GM19043 (cell line): Measurements from ENCODE around the gene CDH5.
"Not testable (repeated sequence)": the region's sequence is repeated elsewhere in the genome, so short reads cannot be mapped to it uniquely, and the experiment has no call there.

Experiments used
- ATAC-seq: cut with Tn5 transposase; IDR thresholded peaks from one replicate; pipeline ENCODE4 v1.9.1; 2021; ENCODE audit warnings: low read depth; ENCODE audit not compliant: unreplicated experiment

The CDH5 gene, protein sequence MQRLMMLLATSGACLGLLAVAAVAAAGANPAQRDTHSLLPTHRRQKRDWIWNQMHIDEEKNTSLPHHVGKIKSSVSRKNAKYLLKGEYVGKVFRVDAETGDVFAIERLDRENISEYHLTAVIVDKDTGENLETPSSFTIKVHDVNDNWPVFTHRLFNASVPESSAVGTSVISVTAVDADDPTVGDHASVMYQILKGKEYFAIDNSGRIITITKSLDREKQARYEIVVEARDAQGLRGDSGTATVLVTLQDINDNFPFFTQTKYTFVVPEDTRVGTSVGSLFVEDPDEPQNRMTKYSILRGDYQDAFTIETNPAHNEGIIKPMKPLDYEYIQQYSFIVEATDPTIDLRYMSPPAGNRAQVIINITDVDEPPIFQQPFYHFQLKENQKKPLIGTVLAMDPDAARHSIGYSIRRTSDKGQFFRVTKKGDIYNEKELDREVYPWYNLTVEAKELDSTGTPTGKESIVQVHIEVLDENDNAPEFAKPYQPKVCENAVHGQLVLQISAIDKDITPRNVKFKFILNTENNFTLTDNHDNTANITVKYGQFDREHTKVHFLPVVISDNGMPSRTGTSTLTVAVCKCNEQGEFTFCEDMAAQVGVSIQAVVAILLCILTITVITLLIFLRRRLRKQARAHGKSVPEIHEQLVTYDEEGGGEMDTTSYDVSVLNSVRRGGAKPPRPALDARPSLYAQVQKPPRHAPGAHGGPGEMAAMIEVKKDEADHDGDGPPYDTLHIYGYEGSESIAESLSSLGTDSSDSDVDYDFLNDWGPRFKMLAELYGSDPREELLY

DNA sequence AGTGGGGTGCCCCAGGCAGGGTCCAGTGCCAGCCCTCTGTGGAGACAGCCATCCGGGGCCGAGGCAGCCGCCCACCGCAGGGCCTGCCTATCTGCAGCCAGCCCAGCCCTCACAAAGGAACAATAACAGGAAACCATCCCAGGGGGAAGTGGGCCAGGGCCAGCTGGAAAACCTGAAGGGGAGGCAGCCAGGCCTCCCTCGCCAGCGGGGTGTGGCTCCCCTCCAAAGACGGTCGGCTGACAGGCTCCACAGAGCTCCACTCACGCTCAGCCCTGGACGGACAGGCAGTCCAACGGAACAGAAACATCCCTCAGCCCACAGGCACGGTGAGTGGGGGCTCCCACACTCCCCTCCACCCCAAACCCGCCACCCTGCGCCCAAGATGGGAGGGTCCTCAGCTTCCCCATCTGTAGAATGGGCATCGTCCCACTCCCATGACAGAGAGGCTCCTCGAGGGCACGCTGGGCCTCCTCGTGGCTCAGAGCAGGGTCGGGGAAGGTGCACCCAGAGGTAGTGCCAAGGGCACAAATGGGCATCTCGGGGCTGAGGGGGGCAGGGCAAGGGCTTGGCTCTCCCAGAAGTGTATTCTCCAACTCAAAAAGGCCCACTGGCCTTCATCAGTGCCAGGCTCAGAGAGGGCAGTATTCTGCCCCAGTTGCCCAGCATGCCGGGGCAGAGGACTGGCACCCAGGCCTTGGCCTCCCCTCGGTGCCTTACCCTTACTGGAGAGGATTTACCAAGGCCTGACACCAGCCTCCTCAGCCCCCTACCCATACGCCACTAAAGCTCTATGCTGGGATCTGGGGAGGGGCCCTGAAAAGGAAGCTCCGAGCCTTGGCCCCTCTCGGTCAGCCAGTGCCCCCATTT is at the start of gene CDH5:
TSS of gene CDH5 (plus strand) at position 259 of the 867 bp plus-strand sequence. CDS start 12,647 bp downstream, outside the sequence.
- ATAC-seq, result no peak

DNA sequence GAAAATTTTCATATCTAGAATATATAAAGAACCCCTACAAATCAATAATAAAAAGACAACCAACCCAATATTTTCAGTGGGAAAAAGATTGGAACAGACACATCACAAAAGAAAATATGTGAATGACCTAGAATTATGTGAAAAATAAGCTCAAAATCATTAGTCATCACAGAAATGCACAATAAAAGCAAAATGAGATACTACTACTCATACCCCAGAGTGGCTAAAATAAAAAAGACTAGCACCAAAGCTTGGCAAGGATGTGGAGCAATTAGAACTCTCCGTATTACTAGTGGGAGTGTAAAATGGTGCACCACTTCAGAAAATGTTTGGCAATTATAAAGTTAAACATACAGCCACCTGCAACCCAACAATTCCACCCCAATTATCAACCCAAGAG is 48.0 kb upstream of the CDH5 start:
- ATAC-seq, result no peak

DNA sequence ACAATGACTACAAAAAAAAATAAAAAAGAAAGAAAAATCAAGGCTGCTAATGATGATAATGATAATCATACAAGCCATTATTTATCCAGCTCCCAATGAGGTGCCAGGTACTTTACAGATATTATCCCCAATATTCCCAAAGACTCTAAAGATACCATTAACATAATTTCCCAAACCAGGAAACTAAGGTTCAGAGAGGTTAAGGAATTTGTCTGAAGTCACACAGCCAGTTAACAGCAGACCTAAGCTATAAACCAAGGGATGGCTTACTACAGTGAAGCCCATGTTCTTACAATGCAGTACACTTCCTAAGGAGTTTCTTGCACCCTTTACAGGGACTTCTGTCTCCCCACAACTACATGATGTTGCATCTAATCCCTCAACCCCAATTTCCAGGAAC is 45.7 kb upstream of the CDH5 start:
- ATAC-seq, result no peak

DNA sequence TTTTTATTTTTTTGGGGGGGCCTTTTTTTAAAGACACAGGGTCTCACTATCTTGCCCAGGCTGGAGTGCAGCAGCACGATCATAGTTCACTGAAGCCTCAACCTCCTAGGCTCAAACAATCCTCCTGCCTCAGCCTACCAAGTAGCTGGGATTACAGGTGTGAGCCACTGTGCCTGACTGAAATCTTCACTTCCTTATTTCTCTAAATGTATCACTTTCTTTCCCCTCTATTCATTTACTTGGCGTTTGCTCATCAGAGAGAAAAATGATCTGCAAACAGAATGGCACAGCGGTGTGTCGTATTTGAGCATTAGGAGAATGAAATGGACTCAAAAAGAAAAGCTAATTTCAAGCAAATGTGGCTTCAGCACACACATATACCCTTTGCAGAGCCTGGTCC is 44.3 kb upstream of the CDH5 start:
- peak; percentile 87 for ATAC-seq

DNA sequence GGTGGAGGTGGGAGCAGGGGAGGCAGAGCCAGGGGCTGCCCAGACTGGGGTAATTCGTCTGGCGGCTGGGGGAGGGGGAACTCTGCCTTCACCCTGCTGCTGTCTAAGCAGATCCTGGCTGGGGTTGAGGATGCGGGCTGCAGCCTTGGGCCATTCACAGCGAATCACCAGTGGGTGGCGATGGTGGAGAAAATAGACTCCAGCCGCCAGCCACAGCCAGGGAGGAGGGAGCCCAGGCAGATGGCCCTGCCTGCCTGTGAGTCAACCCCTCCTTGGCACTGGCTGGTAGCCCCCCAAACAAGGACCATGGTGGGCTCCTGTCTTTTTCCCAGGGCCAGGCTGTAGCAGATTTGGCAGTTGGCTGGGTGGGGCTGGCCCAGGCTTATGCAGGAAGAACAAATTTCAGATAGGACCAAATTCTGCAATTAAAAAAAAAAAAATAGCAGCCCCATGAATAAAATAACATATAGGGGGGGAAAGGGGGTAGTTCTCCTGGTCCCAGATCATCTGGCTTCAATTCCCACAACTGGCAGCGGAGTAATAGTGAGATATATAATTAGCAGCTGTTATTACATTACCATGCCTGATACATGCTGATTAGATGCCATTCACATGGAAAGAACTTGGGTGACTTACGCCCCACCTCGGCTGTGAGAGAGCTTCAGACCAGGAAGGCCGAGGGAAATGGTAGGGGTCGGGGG is 41.5 kb upstream of the CDH5 start:
- no peak for ATAC-seq

DNA sequence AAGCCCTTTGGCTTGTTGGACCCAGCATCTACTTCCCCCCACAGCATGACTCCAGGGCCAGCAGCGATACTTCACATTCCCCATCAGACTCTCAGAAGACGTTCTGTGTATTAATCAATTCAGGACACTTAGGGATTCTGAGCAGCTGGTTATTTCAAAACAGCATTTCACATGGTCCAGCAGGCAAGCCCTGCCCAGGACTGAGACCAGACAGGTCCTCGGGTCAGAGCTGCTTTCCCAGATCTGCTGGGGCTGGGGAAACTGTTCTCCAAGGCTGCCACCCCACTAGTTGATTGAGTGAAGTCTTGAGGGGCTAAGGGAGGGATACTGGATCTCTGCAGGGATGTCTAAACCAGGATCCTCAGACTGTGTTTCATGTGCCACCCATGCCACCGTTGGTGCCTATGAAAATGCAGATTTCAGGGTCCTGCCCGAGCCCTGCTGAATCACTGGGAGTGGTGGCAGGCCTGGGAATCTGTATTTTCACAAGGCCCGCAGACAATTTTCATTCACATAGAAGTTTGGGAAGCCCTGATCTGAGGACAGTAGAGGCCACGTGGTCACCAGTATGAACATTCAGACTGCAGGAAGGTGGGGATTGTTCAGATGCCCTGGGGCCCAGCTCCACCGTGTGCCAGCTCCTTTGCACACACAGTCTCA is 40.6 kb upstream of the CDH5 start:
- ATAC-seq, result no peak

DNA sequence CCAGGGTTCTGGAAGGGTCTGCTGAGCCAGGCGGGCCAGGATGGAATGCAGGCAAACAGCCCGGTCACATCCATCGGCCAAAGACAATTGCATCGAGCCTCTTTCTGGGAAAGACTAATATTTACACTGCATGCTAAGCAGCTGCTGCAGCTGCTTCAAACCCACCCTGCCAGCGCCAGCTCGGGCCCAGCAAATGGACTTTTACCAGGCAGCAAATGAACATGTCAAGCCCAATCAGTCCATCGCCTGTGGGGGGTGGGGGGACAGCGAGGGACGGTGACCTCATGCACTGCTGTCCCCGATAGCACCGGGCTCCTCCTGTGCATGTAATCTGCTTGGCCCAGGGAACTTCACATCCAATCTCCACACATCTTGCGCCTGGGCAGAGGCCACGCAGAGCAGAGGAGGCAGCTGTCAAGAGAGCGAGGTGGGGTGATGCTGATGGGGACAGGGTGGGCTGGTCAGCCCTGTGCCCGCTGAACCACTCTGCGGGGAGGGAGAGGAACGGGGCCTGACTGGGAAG is 39.4 kb upstream of the CDH5 start:
- ATAC-seq, result no peak

DNA sequence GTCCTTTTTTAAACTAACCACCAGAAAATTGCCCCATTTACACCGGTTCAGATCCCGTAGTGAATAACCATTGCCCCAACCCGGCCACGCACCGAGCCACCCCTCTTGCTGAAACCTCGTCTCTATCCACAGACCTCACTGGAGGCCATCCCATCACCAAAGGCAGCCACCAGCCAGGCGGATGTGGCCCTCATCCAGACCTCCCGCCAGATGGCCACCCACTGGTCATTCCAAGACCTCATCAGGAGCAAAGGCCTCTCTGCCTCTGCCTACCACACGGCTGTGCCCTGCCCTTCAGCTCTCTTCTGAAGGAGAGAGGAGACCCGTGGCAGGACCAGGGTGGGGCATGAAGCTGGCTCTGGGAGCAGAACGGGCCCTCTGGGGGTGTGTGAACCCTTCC is 38.2 kb upstream of the CDH5 start:
- no peak for ATAC-seq

DNA sequence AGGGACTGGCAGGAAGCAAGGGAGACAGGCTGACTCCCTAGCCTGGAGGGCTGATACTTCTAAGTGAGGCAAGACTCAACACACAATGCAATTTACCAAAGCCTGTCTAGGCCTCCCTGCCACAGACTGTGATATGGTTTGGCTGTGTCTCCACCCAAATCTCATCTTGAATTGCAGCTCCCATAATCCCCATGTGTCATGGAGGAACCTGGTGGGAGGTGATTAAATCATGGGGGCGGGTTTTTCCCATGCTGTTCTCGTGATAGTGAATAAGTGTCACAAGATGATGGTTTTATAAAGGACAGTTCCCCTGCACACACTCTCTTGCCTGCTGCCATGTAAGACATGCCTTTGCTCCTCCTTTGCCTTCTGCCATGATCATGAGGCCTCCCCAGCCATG is 35.0 kb upstream of the CDH5 start:
- ATAC-seq, result not testable (repeated sequence)

DNA sequence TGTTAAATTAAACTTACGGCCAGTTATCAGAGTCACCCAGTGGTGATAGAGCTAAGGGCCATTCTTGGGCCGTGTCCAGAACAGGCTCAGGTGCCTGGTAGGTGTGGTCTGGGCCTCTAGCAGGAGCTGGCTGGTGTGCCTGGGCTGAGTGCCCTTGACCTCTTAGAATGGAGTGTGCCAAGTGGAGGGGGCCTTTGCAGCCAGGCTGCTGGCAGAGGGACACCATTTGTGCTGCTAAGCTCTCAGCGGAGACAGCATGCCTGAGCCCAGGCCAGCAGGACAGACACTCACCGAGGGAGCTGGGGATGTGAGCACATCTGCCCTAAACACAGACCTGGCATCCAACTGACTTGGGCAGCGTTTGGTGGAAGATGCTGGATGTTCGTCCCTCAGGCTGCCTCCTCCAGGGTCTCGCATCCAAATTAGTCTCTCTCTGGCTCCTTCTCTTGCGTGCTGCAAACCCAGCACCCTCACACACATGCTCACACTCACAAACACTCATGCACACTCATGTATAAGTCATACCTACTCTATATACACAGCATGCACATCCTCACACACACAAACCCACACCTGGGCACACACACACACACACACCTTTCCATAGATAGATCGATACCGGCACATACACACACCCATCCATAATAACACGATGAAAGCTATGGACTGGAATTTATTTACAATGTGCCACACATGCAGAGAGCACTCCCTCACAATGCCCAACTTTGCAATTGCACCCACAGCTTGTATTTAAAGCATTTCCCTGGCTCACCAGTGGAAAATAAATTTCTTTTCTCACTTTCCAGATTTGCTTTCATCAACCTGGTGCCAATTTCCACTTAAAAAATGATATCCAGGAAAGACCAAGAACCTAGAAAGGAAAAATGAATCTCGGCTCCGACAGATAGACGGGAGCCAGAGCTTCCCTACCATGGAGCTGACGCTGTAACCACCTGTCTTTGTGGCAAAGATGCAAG is 33.6 kb upstream of the CDH5 start:
- ATAC-seq, result no peak

DNA sequence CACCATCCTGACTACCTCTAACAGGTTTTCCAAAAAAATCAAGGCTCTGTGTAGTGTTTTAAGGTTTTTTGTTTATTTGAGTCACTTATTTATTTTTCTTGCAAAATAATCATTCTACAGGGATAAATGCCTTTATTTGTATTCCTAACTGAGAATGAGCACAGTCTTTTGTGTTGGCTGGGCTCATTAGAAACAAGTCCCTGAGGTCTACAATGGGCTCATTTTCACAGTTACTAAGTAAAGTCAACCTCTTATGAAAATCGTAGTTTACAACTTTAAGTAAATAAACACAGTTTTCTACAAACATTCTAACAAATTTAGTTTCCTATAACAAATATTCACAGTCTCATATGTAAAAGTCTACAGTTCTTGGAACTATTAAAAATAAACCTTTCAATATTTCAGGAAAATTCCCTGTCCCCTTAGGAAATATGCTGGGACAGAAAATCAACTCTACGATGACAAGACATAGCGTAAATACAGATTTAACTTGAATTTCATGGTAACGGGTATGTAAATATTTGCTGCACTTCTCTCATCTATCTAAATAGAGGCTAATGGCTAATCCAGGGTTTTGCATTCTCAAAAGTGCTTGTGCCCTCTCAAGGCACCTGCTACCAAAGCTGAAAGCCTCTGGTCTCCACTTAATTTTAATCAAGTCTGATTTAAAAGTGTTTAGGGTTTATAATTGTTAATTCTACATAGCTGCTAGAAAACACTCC is 31.5 kb upstream of the CDH5 start:
- no peak for ATAC-seq

DNA sequence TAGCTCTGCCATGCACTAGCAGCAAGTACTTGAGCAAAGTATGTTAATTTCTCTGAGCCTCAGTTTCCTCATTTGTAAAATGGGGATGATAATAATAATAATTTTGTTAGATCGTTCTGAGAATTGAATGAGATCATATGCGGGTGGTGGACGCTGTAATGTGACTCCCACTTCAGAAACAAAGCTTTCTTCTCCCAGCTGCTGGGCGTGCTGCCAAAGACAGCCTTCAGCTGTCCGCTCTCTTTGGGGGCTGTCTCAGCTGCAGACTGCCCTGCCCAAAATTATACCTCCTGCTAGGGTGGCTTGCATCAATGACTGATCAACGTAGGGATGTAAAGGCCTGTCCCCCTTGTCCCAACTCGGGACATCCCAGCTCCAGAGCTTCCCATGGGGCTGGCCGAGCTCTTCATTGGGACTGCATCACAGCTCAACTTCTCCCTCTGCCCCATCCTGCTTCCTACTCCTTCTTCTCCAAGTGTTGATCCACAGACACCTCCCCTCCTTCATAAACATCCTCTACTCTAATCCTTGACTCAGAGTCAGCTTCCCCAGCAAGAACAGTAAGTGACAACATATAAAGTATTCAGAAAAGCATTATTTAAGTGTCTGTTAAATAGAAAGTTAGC is 30.7 kb upstream of the CDH5 start:
- ATAC-seq, result no peak

DNA sequence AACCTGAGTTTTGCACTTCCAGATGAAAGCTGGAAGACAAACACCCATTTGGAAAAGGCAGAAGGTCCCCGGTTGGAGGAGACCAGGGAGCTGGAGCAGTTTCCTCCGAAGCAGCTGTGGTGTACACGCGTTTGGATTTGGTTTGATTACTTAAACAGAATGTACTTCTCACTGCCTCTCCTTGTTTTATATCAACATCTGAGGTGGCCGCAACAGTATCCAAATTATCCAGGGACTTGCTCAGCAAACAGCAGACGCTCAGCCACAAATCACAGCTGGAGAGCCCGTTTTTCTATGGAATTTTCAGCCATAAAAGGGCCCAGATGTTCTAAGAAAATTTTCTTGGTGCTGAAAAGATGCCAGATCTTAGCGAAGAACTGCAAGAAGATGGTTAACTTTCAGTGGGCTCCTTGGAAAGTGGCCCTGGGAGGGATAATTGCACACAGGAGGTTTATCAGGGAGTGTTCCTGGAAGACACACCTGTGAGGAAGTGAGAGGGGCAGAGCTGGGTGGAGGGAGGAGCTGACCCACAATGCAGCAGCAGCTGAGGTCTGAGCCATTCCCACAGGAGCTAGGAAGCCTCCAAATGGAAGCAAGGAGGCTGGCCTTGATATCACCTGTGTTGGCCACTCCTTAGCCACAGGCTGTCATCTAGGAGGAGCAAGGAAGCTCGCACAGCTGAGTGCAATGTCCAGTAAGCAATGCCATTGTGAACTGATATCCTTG is 28.9 kb upstream of the CDH5 start:
- ATAC-seq, result no peak

DNA sequence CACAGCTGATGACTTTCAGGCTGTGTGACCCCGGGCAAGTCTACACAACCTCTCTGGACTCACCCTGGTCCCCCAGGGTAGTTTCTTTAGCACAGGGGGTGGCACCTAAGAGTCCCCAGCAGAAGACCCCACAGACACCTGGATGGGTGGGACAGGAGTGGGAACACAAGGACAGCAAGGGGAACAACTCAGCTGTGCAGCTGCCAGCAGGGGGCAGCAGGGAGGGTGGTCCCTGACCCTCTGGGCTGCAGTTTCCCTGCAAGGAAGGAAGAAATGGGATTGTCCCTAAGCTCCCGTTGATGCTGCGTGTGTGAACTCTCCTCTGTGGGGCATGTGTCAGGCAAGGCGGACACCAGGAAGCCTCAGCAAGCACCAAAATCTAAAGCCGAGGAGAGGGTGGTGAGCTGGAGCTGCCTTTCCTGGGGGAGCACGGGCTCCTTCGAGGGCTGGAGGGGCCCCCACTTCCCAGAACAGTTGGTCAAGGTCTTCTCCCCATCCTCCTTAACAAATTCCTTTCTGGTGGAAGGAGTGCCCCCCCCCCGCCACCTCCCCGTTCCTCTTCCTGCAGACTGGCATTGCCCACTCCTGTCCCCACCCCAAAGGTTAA is 24.1 kb upstream of the CDH5 start:
- no peak for ATAC-seq

DNA sequence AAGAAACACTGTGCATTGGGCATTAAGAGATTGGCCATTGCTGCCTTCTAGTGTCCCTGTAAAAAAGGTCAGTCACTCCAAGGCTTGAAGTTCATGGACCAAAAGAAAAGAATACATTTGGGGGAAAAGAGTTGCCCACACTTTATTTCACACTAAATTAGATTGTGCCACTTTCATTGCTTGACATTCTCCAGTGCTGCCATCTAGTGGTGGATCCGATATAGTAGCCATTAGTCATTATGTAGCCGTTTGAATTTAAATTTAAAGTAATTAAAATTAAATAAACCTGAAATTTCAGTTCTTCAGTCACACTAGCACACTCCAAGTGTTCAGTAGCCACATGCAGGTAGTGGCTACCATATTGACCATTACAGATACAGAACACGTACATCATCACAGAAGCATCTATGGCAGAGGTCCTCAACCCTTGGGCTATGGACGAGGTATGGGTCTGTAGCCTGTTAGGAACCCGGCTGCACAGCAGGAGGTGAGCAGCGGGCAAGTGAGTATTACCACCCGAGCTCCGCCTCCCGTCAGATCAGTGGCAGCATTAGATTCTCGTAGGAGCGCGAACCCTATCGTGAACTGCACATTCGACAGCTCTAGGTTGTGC is 21.9 kb upstream of the CDH5 start:
- no peak for ATAC-seq

DNA sequence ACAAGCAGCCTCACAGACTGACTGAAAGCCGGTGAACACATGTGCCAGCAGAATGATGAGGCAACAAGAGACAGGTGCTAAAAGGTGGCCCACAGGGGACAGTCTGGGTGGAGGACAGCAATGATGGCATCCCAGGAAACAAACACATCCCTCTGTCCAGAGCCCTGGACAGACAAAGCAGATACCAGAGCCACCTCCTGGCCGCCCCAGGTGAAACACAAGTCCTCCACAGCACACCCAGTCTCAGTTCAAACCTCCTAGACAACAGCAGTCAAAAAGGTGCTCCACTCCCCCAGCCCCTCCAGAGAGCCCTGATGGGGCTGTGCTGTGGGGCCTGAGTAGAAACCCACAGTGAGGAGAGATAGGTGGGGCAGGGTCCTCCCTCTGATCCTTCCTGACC is 20.3 kb upstream of the CDH5 start:
- no peak for ATAC-seq
